Measurements from ENCODE around the gene FTCD. TPM values are rescaled to one million over a fixed set of nuclear protein-coding genes. Genes with fewer than 3 reads are reported as not detected.
A peak's percentile ranks its signal among the peaks of the same experiment; 100 is the strongest.
"Not testable (repeated sequence)": the region's sequence is repeated elsewhere in the genome, so short reads cannot be mapped to it uniquely, and the experiment has no call there.

Gene FTCD
- total RNA-seq, 1 donor from 2014 or later, result 0.32 TPM

GRCh38 chr21:46141767-46142581 is 13.4 kb downstream of the FTCD start:
- DNase-seq (ENCODE audit: low spot score), result no peak

GRCh38 chr21:46140352-46141003 is 14.9 kb downstream of the FTCD start:
- DNase-seq (ENCODE audit: low spot score), result not testable (repeated sequence)

- no peak for DNase-seq (ENCODE audit: low spot score)
These were observed 15.7 kb downstream of the FTCD start for GRCh38 chr21:46139686-46140085.

- no peak for DNase-seq (ENCODE audit: low spot score)
These were observed 16.9 kb downstream of the FTCD start for GRCh38 chr21:46138383-46138970.

- DNase-seq (ENCODE audit: low spot score), result no peak
These were observed 17.5 kb downstream of the FTCD start for GRCh38 chr21:46137908-46138307.

GRCh38 chr21:46136739-46137349 is 18.5 kb downstream of the FTCD start:
- no peak for DNase-seq (ENCODE audit: low spot score)

GRCh38 chr21:46135782-46136395 is 19.5 kb downstream of the FTCD start:
- DNase-seq (ENCODE audit: low spot score), result no peak

- no peak for DNase-seq (ENCODE audit: low spot score)
These were observed 23.3 kb downstream of the FTCD start for GRCh38 chr21:46131838-46132651.

GRCh38 chr21:46131588-46131837 is 23.9 kb downstream of the FTCD start:
- DNase-seq (ENCODE audit: low spot score), result no peak

GRCh38 chr21:46130831-46131587 is 24.4 kb downstream of the FTCD start:
- DNase-seq (ENCODE audit: low spot score), result no peak

- DNase-seq (ENCODE audit: low spot score), result no peak
These were observed 25.3 kb downstream of the FTCD start for GRCh38 chr21:46129846-46130651.

GRCh38 chr21:46128933-46129571 is 26.3 kb downstream of the FTCD start:
- DNase-seq (ENCODE audit: low spot score), result peak; percentile 90

GRCh38 chr21:46128106-46128932 is 27.1 kb downstream of the FTCD start:
- peak; percentile 71 for DNase-seq (ENCODE audit: low spot score)

- peak; percentile 82 for DNase-seq (ENCODE audit: low spot score)
These were observed 27.9 kb downstream of the FTCD start for GRCh38 chr21:46127239-46128105.

GRCh38 chr21:46126309-46127238 is 28.8 kb downstream of the FTCD start:
- DNase-seq (ENCODE audit: low spot score), result peak; percentile 84

GRCh38 chr21:46125846-46126301 is 29.5 kb downstream of the FTCD start:
- no peak for DNase-seq (ENCODE audit: low spot score)
